PC-9 (cell line): ENCODE measurements around the gene CTSL.

Source experiments
- CTCF ChIP-seq: fragments of 200-600 bp; sonication (generic); conservative IDR thresholded peaks from 2 replicates; pipeline ENCODE4 v1.6.1; 2017; ENCODE audit warnings: mixed run types, antibody characterized with exemption, mild to moderate bottlenecking, moderate library complexity
- EZH2 ChIP-seq: fragments of 200-600 bp; sonication (generic); IDR thresholded peaks from 2 replicates; pipeline ENCODE4 v1.8.0; 2017; ENCODE audit warnings: antibody characterized with exemption, low read depth

- TF ChIP-seq EZH2, result no peak
- TF ChIP-seq CTCF, result no peak
Observed at GRCh38 chr9:87708986-87709728, 16.8 kb upstream of the CTSL start.
